H1 (cell line): ENCODE results near the gene RBBP5.

ENCODE experiments used
- POLR2A ChIP-seq, 2 experiments: IDR thresholded peaks; 1 replicate in 1 of 2; 2 replicates in 1 of 2; pipeline ENCODE4 v1.6.1; 2011; ENCODE audit warnings: low read depth in 2 of 2, low read length in 2 of 2, mild to moderate bottlenecking in 2 of 2; ENCODE audit errors: control extremely low read depth in 1 of 2
- SIN3A ChIP-seq, 2 experiments: IDR thresholded peaks in 1 of 2; conservative IDR thresholded peaks in 1 of 2; 2 replicates each; pipeline ENCODE4 v1.6.1; 2011 to 2012; ENCODE audit warnings: low read length in 2 of 2, improper control_type of control experiment in 1 of 2, low read depth in 1 of 2, mild to moderate bottlenecking in 1 of 2

- TF ChIP-seq SIN3A (conservative IDR thresholded peaks at IDR 0.05 in 1 of 2, IDR thresholded peaks at IDR 0.05 in 1 of 2; ENCODE audit: low read depth in 1 of 2, low read length in 2 of 2) (no peak), POLR2A (IDR thresholded peaks at IDR 0.05; ENCODE audit: control extremely low read depth in 1 of 2, low read depth in 2 of 2, low read length in 2 of 2) (no peak)
Observed at GRCh38 chr1:205170532-205171269, 48.9 kb upstream of the RBBP5 start.
